NCI-H69 (cell line): Measurements from ENCODE around the gene AKR1B1.

Experiments used
- DNase-seq: peaks from one replicate; lab custom pipeline; 2025; lab: John Stamatoyannopoulos, UW

AKR1B1 gene

DNA sequence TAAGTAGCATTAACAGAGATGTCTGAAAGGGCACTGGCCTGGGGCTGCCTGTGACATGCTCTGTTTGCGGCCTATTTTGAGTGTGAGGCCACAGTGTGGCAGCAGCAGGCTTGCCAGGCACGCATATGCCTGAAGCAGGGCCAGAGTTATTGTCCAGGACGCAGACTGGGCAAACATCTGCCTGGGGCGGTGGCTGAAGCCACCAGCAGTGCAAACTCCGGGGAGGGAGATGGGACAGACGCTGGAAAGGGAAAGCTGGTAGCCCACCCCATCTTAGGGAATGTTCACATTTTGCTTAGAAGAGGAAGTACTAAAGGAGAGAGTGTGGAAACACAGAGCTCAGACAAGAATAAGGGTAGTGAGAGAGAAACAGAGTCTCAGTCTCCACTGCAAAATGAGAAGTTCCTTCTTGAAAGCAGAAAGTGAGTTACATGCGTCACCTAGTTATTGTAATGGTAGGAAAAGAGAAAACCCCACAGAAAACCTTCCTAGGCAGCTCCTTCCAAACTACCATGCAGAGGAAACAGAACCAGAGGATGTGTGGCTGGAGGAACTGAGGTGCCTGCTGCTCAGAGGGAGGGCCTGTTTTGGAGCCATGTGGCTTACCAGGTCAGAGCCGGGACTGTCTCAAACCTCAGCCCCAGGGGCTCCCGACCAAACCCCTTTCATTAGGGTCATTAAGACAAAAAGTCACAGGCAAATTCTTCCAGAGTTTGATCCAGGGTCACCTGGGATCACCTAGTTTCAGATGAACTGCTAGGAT, 14.5 kb downstream of the AKR1B1 start:
- DNase-seq, result peak; percentile 16

GRCh38 chr7:134443396-134444070, 15.4 kb downstream of the AKR1B1 start:
- peak; percentile 36 for DNase-seq

- no peak for DNase-seq
These were observed 16.3 kb downstream of the AKR1B1 start for GRCh38 chr7:134442441-134443220.

DNA sequence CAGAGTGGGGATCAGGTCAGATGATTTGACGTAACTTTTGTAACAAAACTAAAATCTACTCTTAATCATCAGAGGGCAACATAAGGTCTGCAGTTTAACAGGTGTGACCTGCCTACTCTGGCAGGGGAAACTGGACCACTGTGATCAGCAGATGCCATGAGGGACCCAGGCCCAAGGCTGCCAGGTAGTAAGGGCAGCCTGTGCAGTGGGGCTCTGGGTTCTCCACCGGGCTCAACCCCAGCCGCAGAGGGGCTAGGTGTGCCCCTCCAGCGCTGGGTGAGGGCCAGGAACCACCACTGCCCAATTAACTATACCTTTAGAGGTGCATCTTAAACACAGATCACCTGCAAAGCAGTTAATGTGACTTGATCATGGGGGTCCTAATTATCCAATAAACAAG, 17.6 kb downstream of the AKR1B1 start:
- DNase-seq, result no peak

DNA sequence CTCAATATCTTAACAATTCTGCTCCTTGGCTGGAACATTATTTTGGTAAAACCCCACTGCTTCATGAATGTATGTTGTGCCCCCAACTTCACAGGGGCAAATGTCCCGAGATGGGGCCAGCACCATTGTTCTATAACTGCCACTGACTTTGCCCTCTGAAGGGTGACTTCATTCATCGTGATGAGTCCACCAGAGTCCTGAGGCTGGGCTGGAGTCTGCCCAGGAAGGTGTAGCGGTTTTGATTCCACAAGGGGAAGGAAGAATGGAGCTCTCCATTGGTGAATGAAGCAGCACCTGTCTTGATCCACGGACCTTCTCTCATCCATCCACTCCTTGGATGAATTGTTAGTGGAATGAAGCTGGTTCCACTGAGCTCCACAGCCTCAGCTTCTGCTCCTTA, 18.4 kb downstream of the AKR1B1 start:
- DNase-seq, result no peak

- DNase-seq, result no peak
These were observed 18.8 kb downstream of the AKR1B1 start for GRCh38 chr7:134440067-134440466.

GRCh38 chr7:134438946-134439345, 20.0 kb downstream of the AKR1B1 start:
- DNase-seq, result no peak

- DNase-seq, result no peak
These were observed 23.6 kb downstream of the AKR1B1 start for GRCh38 chr7:134435161-134435920.

GRCh38 chr7:134434701-134435100, 24.2 kb downstream of the AKR1B1 start:
- DNase-seq, result peak; percentile 25

DNA sequence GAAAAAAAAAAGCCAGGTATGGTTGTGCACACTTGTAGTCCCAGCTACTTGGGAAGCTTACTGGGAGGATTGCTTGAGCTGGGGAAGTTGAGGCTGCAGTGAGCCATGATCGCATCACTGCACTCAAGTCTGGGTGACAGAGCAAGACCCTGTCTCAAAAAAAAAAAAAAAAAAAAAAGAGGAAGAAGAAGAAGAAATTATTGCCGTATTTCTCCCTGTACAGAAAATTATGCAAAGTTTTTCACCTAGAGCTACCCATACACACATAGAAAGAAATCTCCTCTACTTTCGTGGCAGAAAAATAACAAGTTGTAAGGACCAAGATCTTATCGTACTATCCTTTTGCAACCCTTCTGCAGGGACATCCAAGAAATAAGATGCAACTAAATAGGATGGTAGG, 25.5 kb downstream of the AKR1B1 start:
- no peak for DNase-seq

- peak; percentile 96 for DNase-seq
These were observed 26.4 kb downstream of the AKR1B1 start for GRCh38 chr7:134432296-134433152.

DNA sequence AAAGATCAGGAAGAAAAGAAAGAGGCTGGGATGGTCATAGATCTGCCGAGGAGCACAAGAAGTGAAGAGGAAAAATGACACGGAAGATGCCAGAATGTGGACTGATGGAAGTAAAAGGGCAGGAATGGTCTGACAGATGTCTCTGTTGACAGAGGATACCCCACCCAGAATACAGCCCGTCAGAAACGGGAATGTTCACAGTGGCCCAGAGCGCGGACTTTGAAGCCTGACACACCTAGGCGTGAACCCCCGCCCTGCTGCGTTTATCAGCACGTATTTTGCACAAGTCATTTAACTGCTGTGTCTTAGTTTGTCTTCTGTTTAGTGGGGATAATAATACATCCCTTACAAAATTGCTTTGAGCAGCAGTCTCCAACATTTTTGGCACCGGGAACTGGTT, 27.1 kb downstream of the AKR1B1 start:
- DNase-seq, result peak; percentile 86

- DNase-seq, result no peak
These were observed 29.4 kb downstream of the AKR1B1 start for GRCh38 chr7:134429481-134429880.

GRCh38 chr7:134428942-134429341, 30.0 kb downstream of the AKR1B1 start:
- DNase-seq, result no peak

DNA sequence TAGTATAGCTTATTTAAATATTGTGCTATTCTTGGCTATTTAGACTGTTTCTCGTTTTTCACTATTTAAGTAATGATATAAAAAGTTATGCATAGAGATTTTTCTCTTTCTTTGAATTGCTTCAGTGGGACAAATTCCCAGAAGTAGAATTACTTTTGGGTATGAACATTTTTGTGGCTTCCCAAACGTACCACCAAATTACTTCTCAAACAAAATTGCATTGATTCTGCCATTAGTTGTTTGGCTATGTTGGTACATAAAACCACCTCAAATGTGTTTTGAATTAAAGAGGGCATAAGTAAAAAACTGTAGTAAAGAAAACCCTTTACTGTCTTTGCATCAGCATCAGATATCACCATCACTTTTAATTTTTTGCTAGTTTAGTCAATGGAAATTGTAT, 31.0 kb downstream of the AKR1B1 start:
- no peak for DNase-seq

DNA sequence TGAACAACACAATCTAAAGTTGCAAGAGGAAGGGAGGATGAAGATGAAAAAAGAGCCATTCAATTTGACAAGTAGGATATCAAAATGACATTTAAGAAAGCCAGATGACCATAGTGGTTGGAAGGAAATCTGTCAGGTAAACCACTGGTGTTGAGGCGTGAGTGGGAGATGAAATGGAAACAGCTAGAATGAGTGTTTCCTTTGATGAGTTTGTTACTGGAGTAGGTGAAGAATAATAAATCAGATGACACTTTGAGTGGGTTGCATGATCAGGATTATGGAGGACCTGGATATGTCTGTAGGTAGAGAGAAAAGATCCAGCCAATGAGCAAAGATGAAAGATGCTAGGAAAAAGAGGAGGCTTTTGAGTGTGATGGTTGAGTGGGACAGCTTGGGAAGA, 33.1 kb downstream of the AKR1B1 start:
- no peak for DNase-seq

GRCh38 chr7:134422638-134423037, 36.3 kb downstream of the AKR1B1 start:
- DNase-seq, result no peak

DNA sequence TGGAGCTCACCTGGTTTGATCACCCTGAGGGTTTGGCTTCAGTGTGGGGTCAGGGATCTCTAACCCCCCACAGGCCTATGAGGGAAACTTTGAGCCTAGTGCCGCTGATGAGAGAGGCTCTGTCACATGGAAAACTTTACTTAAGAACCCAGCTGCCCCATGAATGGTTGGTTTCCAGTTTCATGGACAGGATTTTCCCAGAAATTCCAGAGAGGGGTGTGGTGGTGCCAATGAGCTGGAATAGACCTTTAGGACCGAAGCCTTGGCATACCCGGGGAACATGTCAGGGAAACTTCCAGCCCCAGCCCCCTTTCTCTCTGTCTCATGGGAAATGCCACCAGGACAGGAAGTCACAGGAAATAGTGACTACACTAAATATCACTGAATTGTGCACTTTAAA, 36.9 kb downstream of the AKR1B1 start:
- DNase-seq, result no peak

DNA sequence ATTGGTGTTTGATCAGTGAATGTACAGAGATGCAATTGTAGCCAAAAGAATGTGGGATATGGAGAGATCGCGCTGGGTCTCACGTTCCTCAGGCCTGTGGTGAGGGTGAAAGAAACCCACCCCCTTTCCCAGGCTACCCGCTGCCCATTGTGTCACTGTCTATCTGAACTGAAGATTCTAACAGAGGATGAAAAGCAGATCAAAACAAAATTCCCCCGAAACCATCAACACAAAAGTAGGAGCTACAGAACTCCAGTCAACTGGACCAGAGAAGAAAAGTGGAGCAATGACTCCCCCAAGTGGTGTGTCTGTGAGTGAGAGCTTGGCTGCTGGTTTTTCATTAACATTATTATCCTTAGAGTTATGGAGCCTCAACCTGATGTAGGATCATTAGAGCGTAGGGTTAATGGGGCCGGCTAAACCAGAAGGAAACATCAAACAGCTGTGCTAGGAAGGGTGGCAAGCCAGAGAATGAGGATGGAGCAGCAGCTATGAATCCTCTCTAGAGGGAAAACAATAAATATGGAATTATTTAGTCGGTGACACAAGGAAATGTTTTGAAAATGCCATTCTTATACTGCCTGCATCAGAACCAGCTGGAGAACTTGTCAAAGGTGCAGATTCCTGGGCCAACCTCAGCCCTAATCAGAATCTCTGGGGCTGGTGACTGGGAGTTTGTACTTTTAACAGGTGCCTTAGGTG, 38.3 kb downstream of the AKR1B1 start:
- DNase-seq, result peak; percentile 71

- DNase-seq, result peak; percentile 16
These were observed 39.0 kb downstream of the AKR1B1 start for GRCh38 chr7:134419875-134420274.

GRCh38 chr7:134419085-134419484, 39.8 kb downstream of the AKR1B1 start:
- DNase-seq, result peak; percentile 39
